ENCODE results near the gene MAP3K20. TPM values are rescaled to one million over a fixed set of nuclear protein-coding genes. Genes with fewer than 3 reads are reported as not detected.
A peak's percentile ranks its signal among the peaks of the same experiment; 100 is the strongest.

Gene MAP3K20
- total and polyA plus RNA-seq, 7 donors: 41.8 to 533 (median 366) TPM

GRCh38 chr2:173223871-173224270 is 148.2 kb downstream of the MAP3K20 start:
- intact Hi-C loops (cut with DNase I): no loop called here
- DNase-seq (peak in 1 of 2 donors; percentile 42), ATAC-seq (peak in 2 of 4 donors; percentile 25 to 31)
- no peak overlapping the region for H3K4me3 ChIP-seq
- WGBS, 3 donors: 49 to 77% (median 55%) methylated on average over 2 of the region's 2 CpGs
- peaks cover 24% of the 10 kb centered on the region for H3K4me1 ChIP-seq
- peaks cover 0 to 26% of the 10 kb centered on the region in 2 donors for H3K36me3 ChIP-seq (ENCODE audit: insufficient read depth in 1 of 2, low read depth in 1 of 2)
- H3K9me3 ChIP-seq: no peaks in the 10 kb centered on the region
- TF ChIP-seq CTCF (IDR thresholded peaks at IDR 0.05): no peak
- no peak overlapping the region for H3K27ac ChIP-seq
- no peaks in the 10 kb centered on the region for H3K27me3 ChIP-seq (ENCODE audit: insufficient read depth in 3 of 3, low read length in 2 of 3)

- Histone ChIP-seq H3K9me3 (no peaks in the 10 kb centered on the region), H3K4me3 (no peak overlapping the region), H3K4me1 (peaks cover 39% of the 10 kb centered on the region), H3K36me3 (ENCODE audit: insufficient read depth in 1 of 2, low read depth in 1 of 2) (peaks cover 0 to 4% of the 10 kb centered on the region in 2 donors), H3K27ac (no peak overlapping the region), H3K27me3 (ENCODE audit: insufficient read depth in 3 of 3, low read length in 2 of 3) (no peaks in the 10 kb centered on the region)
- no peak for DNase-seq
- intact Hi-C loops (cut with DNase I): loop anchor here in 1 of 2 donors (5.0 kb wide), 1 partner anchor 125 kb away; the partner anchor contains the start of gene CDCA7
- TF ChIP-seq CTCF (IDR thresholded peaks at IDR 0.05): no peak
- peak in 1 of 4 donors; percentile 35 for ATAC-seq
- 42 to 63% (median 56%) methylated on average over 7 of the region's 7 CpGs for WGBS, 3 donors
These were observed 151.5 kb downstream of the MAP3K20 start for GRCh38 chr2:173226899-173227698.

GRCh38 chr2:173229086-173229485 is 153.4 kb downstream of the MAP3K20 start:
- WGBS, 3 donors: 35 to 55% (median 38%) methylated on average over 2 of the region's 2 CpGs
- H3K9me3 ChIP-seq: no peaks in the 10 kb centered on the region
- ATAC-seq (no peak), DNase-seq (no peak)
- H3K27ac ChIP-seq: peak overlapping the region; percentile 17
- no peak for TF ChIP-seq CTCF (IDR thresholded peaks at IDR 0.05)
- peaks cover 0 to 7% of the 10 kb centered on the region in 2 donors for H3K36me3 ChIP-seq (ENCODE audit: insufficient read depth in 1 of 2, low read depth in 1 of 2)
- H3K4me1 ChIP-seq: peaks cover 29% of the 10 kb centered on the region
- intact Hi-C loops (cut with DNase I): loop anchor here in 1 of 2 donors (5.0 kb wide), 1 partner anchor 123 kb away; the partner anchor contains the start of gene CDCA7
- H3K27me3 ChIP-seq (ENCODE audit: insufficient read depth in 3 of 3, low read length in 2 of 3): no peaks in the 10 kb centered on the region
- H3K4me3 ChIP-seq: no peak overlapping the region

DNA sequence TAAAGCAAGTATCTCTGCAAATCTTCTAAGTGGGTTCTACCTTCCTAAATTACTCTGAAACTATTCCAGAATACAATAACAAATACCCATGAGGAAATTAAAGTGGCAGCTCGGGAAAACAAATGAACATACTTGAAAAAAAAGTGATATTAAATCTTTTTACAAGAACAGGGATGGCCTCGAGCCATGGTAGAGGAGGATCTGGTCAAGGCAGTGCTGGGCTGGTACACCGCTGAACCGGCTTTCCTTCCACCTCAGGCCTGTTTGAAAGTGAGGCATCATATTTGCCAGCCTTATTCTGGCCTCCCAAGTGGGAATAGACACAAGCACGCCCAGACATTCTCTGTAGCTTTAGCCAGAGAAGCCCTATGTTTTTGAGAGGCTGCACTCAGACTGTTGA is 154.5 kb downstream of the MAP3K20 start:
- Histone ChIP-seq H3K27ac (peak overlapping the region; percentile 63), H3K4me3 (no peak overlapping the region), H3K27me3 (ENCODE audit: insufficient read depth in 3 of 3, low read length in 2 of 3) (no peaks in the 10 kb centered on the region), H3K36me3 (ENCODE audit: insufficient read depth in 1 of 2, low read depth in 1 of 2) (peaks cover 0 to 11% of the 10 kb centered on the region in 2 donors), H3K4me1 (peaks cover 29% of the 10 kb centered on the region), H3K9me3 (no peaks in the 10 kb centered on the region)
- ATAC-seq: no peak
- no peak for DNase-seq
- 83 to 92% (median 89%) methylated on average over 5 of the region's 5 CpGs for WGBS, 3 donors
- intact Hi-C loops (cut with DNase I): no loop called here
- no peak for TF ChIP-seq CTCF (IDR thresholded peaks at IDR 0.05)
